Sigmoid colon (tissue), 4 donors: Measurements from ENCODE around the gene MEMO1.
"Not testable (repeated sequence)": the region's sequence is repeated elsewhere in the genome, so short reads cannot be mapped to it uniquely, and the experiment has no call there.

Experiments
- EP300 ChIP-seq, 4 donors: sonication (generic); formaldehyde crosslinking; IDR thresholded peaks; one replicate each; pipeline ENCODE4 v1.6.1; 2017; ENCODE audit warnings: antibody characterized with exemption in 4 of 4
- POLR2A ChIP-seq, 2 donors: fragments of 450-650 bp; IDR thresholded peaks; one replicate each; pipeline ENCODE4 v1.6.1; 2016; ENCODE audit warnings: antibody characterized with exemption in 2 of 2, mild to moderate bottlenecking in 2 of 2, moderate library complexity in 2 of 2
- POLR2AphosphoS5 ChIP-seq, 4 donors: sonication (generic); formaldehyde crosslinking; IDR thresholded peaks; one replicate each; pipeline ENCODE4 v1.6.1; 2017; ENCODE audit warnings: antibody characterized with exemption in 4 of 4
- TF ChIP-seq, protein P1 (sequence below), 4 experiments: fragments of 450-650 bp in 3 of 4; fragments of 200-600 bp in 1 of 4; IDR thresholded peaks; one replicate each; pipeline ENCODE4 v1.5.1; 2016 to 2019; ENCODE audit warnings: antibody characterized with exemption in 4 of 4, mild to moderate bottlenecking in 3 of 4, moderate library complexity in 2 of 4

DNA sequence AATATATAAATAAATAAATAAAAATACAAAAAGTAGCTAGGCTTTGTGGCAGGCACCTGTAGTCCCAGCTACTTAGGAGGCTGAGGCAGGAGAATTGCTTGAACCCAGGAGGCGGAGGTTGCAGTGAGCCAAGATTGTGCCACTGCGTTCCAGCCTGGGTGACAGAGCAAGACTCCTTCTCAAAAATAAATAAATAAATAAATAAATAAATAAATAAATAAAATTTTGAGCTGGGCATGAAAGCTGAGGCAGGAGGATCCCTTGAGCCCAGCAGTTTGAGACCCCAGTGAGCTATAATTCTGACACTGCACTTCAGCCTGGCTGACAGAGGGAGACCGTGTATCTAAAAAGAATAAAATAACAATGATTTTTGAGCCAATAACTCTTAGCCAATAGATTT, 43.8 kb upstream of the MEMO1 start:
- TF ChIP-seq POLR2A, POLR2AphosphoS5, EP300 (IDR thresholded peaks at IDR 0.05): not testable (repeated sequence)
- TF ChIP-seq, protein P1, sequence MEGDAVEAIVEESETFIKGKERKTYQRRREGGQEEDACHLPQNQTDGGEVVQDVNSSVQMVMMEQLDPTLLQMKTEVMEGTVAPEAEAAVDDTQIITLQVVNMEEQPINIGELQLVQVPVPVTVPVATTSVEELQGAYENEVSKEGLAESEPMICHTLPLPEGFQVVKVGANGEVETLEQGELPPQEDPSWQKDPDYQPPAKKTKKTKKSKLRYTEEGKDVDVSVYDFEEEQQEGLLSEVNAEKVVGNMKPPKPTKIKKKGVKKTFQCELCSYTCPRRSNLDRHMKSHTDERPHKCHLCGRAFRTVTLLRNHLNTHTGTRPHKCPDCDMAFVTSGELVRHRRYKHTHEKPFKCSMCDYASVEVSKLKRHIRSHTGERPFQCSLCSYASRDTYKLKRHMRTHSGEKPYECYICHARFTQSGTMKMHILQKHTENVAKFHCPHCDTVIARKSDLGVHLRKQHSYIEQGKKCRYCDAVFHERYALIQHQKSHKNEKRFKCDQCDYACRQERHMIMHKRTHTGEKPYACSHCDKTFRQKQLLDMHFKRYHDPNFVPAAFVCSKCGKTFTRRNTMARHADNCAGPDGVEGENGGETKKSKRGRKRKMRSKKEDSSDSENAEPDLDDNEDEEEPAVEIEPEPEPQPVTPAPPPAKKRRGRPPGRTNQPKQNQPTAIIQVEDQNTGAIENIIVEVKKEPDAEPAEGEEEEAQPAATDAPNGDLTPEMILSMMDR (IDR thresholded peaks at IDR 0.05) = not testable (repeated sequence)
